CD4-positive, alpha-beta memory T cell (primary cell): ENCODE data around the gene CAMTA1. TPM values are rescaled to one million over a fixed set of nuclear protein-coding genes. Genes with fewer than 3 reads are reported as not detected.

Source experiments
- CTCF ChIA-PET: fragments of 350-600 bp; sonication (Branson Sonifier 250); formaldehyde crosslinking; loops from one replicate; lab custom pipeline; 2021; ENCODE audit warnings: inconsistent platforms; ENCODE audit not compliant: partially characterized antibody; lab: Charles Lee
- POLR2A ChIA-PET: fragments of 350-600 bp; sonication (Branson Sonifier 250); formaldehyde crosslinking; loops from one replicate; lab custom pipeline; 2021; ENCODE audit not compliant: partially characterized antibody; lab: Charles Lee
- DNase-seq, 5 donors: peaks; one replicate each; pipeline versions ENCODE4 v3.0.0 to v3.0.0-alpha.2; 2020 to 2022; ENCODE audit warnings: mixed read lengths in 1 of 5
- H3K27ac ChIP-seq: one replicate; pipeline ENCODE4 v1.7.0; 2013; ENCODE audit warnings: low read depth, low read length
- H3K27me3 ChIP-seq: 2 replicates; pipeline ENCODE4 v1.7.0; 2013; ENCODE audit warnings: mild to moderate bottlenecking, low read length, moderate library complexity; ENCODE audit not compliant: insufficient read depth
- H3K36me3 ChIP-seq: 2 replicates; pipeline ENCODE4 v1.7.0; 2013; ENCODE audit warnings: mild to moderate bottlenecking, low read length, moderate library complexity; ENCODE audit not compliant: insufficient read depth
- H3K4me1 ChIP-seq: 2 replicates; pipeline ENCODE4 v1.7.0; 2013; ENCODE audit warnings: mild to moderate bottlenecking, low read length, moderate library complexity; ENCODE audit not compliant: insufficient read depth
- H3K4me3 ChIP-seq, 2 donors: one replicate each; pipeline ENCODE4 v1.7.0; 2013; ENCODE audit warnings: low read length in 2 of 2, mild to moderate bottlenecking in 1 of 2
- H3K9me3 ChIP-seq, 2 donors: one replicate each; pipeline ENCODE4 v1.7.0; 2013; ENCODE audit warnings: low read length in 2 of 2, control low read depth in 1 of 2; ENCODE audit not compliant: control insufficient read depth in 1 of 2
- H3K27ac Mint-ChIP-seq, 7 donors: one replicate each; pipeline ENCODE4 v1.8.0; 2020 to 2021; ENCODE audit warnings: mixed read lengths in 7 of 7, mild to moderate bottlenecking in 6 of 7, inconsistent platforms in 3 of 7, moderate library complexity in 3 of 7
- H3K27me3 Mint-ChIP-seq, 2 donors: one replicate each; pipeline ENCODE4 v1.8.0; 2020 to 2021; ENCODE audit warnings: mixed read lengths in 2 of 2
- H3K36me3 Mint-ChIP-seq, 2 donors: one replicate each; pipeline ENCODE4 v1.8.0; 2020 to 2021; ENCODE audit warnings: mixed read lengths in 2 of 2, inconsistent platforms in 1 of 2, mild to moderate bottlenecking in 1 of 2
- H3K4me1 Mint-ChIP-seq, 4 donors: one replicate each; pipeline ENCODE4 v1.8.0; 2020 to 2021; ENCODE audit warnings: mixed read lengths in 4 of 4, mild to moderate bottlenecking in 1 of 4
- H3K4me3 Mint-ChIP-seq, 8 donors: one replicate each; pipeline ENCODE4 v1.8.0; 2020 to 2021; ENCODE audit warnings: mixed read lengths in 8 of 8, mild to moderate bottlenecking in 7 of 8, moderate library complexity in 6 of 8, inconsistent platforms in 3 of 8
- H3K9me3 Mint-ChIP-seq, 8 donors: one replicate each; pipeline ENCODE4 v1.8.0; 2020 to 2021; ENCODE audit warnings: mixed read lengths in 8 of 8, mild to moderate bottlenecking in 5 of 8, inconsistent platforms in 3 of 8, moderate library complexity in 1 of 8
- intact Hi-C: fragments of 100-400 bp; cut with micrococcal nuclease; formaldehyde crosslinking; loops from one replicate; pipeline ENCODE4 v1.15.1; 2023
- polyA plus RNA-seq, 2 donors: library from polyadenylated mRNA; unstranded; fragments of 300-500 nt; fragmentation: Illumina TruSeq; gene quantifications; one replicate each; pipeline ENCODE4 v1.2.3, GENCODE V29; 2021
- total RNA-seq, 2 experiments: library from RNA; stranded (reverse); gene quantifications; one replicate each; pipeline ENCODE4 v1.2.3, GENCODE V29; 2021

CAMTA1 gene
- total and polyA plus RNA-seq, 4 experiments from 2014 or later = 39.1 to 118 (median 59.9) TPM

DNA sequence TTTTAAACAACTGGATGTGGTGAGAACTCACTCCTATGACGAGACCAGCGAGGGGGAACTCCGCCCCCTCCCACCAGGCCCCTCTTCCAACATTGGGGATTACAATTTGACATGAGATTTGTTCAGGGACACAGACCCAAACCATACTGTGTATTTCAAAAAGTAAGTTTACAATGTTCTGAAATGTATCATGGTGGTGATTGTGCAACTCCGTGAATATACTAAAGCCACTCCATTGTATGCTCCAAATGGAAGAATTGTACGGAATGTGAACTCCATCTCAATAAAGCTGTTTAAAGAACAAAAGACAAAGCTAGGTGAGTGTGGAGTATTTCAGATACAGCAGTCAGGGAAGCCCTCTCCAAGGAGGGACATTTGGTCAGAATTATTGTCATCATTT is 553.8 kb downstream of the CAMTA1 start:
- no peaks in the 10 kb centered on the region for H3K36me3 Mint-ChIP-seq
- H3K9me3 ChIP-seq = no peaks in the 10 kb centered on the region
- H3K27me3 ChIP-seq = no peaks in the 10 kb centered on the region
- intact Hi-C loops = no loop called here
- ChIA-PET CTCF (no interaction called here), POLR2A (no interaction called here)
- no peaks in the 10 kb centered on the region for H3K36me3 ChIP-seq
- H3K27me3 Mint-ChIP-seq = peaks cover 2 to 5% of the 10 kb centered on the region in 2 donors
- DNase-seq = no peak
- no peak overlapping the region for H3K27ac Mint-ChIP-seq
- no peak overlapping the region for H3K27ac ChIP-seq
- no peak overlapping the region for H3K4me3 ChIP-seq
- peaks cover 0 to 1% (median 0%) of the 10 kb centered on the region in 4 donors for H3K4me1 Mint-ChIP-seq
- H3K4me1 ChIP-seq = no peaks in the 10 kb centered on the region
- H3K9me3 Mint-ChIP-seq = peaks cover 0 to 2% (median 0%) of the 10 kb centered on the region in 8 donors
- no peak overlapping the region for H3K4me3 Mint-ChIP-seq

DNA sequence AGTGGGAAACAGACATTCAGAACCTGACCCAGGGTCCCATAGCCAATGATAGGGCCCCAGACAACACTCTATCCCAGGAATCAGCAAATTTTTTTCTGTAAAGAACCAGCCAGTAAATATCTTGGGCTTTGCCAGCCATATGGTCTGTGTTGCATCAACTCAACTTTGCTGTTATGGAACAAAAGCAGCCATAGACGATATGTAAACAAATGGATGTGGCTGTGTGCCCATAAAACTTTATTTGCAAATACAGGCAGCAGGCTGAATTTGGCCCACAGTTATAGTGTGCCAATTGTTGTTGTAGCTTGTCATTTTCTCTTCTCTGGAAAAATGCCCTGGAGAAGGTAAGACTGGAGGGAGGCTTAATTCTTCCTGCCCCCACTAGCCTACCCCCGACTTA is 554.7 kb downstream of the CAMTA1 start:
- no peak for DNase-seq
- Mint-ChIP-seq H3K4me3 (no peak overlapping the region), H3K9me3 (no peaks in the 10 kb centered on the region), H3K27ac (no peak overlapping the region), H3K27me3 (no peaks in the 10 kb centered on the region), H3K4me1 (no peaks in the 10 kb centered on the region), H3K36me3 (no peaks in the 10 kb centered on the region)
- H3K27ac ChIP-seq = no peak overlapping the region
- no peaks in the 10 kb centered on the region for H3K9me3 ChIP-seq
- H3K4me3 ChIP-seq = no peak overlapping the region
- no peaks in the 10 kb centered on the region for H3K36me3 ChIP-seq
- H3K4me1 ChIP-seq = no peaks in the 10 kb centered on the region
- ChIA-PET POLR2A (no interaction called here), CTCF (no interaction called here)
- no peaks in the 10 kb centered on the region for H3K27me3 ChIP-seq
- intact Hi-C loops = no loop called here

DNA sequence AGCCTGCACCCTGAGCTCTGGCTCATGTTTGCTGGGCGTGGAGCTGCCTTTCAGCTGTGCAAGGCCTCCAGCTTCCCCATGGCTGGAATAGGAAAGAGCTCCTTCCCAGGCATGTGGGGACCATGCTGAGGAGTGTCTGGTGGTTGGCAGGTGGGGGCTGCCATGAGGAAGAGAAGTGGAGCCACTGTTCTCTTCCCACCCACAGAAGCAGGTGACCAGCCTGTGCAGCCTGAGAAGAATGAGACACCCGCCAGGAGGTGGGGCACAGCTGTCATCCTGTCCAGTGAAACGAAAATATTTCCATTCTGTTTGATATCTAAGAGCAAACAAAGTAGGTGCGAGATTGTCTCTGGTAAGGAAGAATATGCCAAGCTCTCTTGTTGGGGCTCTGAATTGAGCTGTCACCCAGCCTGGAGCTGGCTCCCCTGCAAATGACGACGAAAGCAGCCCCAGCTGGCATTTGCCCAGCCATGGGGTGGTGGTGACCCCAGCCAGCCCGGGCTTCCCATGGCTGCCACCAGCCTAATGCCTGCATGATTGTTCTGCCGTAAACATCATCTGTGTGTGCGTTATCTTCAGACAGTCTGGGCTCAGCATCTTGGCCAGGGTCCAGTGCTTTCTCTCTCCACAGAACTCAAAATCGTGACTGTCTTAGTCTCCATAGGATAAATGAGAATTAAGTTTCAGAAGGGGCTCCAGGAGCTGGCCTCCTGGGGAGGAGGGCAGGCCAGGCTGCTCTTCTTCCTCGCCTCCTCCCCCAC is 556.1 kb downstream of the CAMTA1 start:
- Mint-ChIP-seq H3K4me1 (no peaks in the 10 kb centered on the region), H3K4me3 (no peak overlapping the region), H3K27me3 (peaks cover 0 to 2% of the 10 kb centered on the region in 2 donors), H3K36me3 (no peaks in the 10 kb centered on the region), H3K27ac (no peak overlapping the region), H3K9me3 (no peaks in the 10 kb centered on the region)
- CTCF ChIA-PET = no interaction called here
- no peaks in the 10 kb centered on the region for H3K9me3 ChIP-seq
- POLR2A ChIA-PET = no interaction called here
- H3K27ac ChIP-seq = no peak overlapping the region
- DNase-seq = no peak
- intact Hi-C loops = no loop called here
- no peaks in the 10 kb centered on the region for H3K4me1 ChIP-seq
- H3K27me3 ChIP-seq = no peaks in the 10 kb centered on the region
- H3K36me3 ChIP-seq = no peaks in the 10 kb centered on the region
- H3K4me3 ChIP-seq = no peak overlapping the region

DNA sequence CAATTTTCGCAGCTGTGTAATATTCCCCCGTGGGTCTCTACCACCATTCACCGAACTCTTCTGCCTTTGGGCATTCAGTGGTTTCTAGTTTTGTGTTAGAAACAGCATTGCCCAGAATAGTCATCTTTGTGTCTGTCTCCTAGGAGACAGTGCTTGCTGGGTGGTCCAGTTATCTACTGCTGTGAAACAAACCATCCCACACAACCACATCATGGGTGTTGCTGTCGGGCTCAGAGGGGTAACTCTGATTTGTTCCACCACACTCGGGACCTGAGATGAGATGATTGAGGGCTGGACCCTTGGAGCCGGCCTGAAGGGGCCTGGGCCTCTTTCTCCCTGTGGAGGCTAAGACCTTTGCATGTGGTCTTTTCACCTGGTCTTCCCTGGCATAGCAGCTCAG is 558.6 kb downstream of the CAMTA1 start:
- Histone ChIP-seq H3K9me3 (no peaks in the 10 kb centered on the region), H3K27me3 (no peaks in the 10 kb centered on the region), H3K4me1 (no peaks in the 10 kb centered on the region), H3K27ac (no peak overlapping the region), H3K4me3 (no peak overlapping the region), H3K36me3 (no peaks in the 10 kb centered on the region)
- Mint-ChIP-seq H3K36me3 (no peaks in the 10 kb centered on the region), H3K4me1 (no peaks in the 10 kb centered on the region), H3K27ac (no peak overlapping the region), H3K27me3 (peaks cover 1 to 2% of the 10 kb centered on the region in 2 donors), H3K4me3 (no peak overlapping the region), H3K9me3 (no peaks in the 10 kb centered on the region)
- DNase-seq = no peak
- ChIA-PET CTCF (no interaction called here), POLR2A (no interaction called here)
- intact Hi-C loops = no loop called here

DNA sequence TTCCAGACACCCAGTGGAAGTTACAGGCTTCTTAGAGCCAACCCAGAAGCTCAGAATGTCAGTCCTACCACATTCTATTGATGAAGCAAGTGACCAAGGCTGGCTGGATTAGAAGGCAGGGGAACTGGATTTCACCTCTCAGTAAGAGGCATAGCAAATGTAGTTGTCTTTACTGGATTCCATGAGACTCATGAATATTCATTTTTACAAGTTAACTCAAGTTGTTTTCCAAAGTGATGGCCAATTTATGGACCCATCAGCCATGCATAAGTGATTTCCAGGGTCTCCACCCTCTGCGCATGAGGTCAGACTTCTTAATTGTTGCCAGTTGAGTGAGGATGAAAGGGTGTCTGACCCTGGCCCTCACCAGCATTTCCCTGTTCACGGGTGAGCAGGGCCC is 559.0 kb downstream of the CAMTA1 start:
- POLR2A ChIA-PET = no interaction called here
- Mint-ChIP-seq H3K4me3 (no peak overlapping the region), H3K9me3 (no peaks in the 10 kb centered on the region), H3K27me3 (peaks cover 1 to 2% of the 10 kb centered on the region in 2 donors), H3K4me1 (no peaks in the 10 kb centered on the region), H3K36me3 (no peaks in the 10 kb centered on the region), H3K27ac (no peak overlapping the region)
- intact Hi-C loops = no loop called here
- Histone ChIP-seq H3K27ac (no peak overlapping the region), H3K36me3 (no peaks in the 10 kb centered on the region), H3K4me3 (no peak overlapping the region), H3K4me1 (no peaks in the 10 kb centered on the region), H3K9me3 (no peaks in the 10 kb centered on the region), H3K27me3 (no peaks in the 10 kb centered on the region)
- no peak for DNase-seq
- CTCF ChIA-PET = no interaction called here

DNA sequence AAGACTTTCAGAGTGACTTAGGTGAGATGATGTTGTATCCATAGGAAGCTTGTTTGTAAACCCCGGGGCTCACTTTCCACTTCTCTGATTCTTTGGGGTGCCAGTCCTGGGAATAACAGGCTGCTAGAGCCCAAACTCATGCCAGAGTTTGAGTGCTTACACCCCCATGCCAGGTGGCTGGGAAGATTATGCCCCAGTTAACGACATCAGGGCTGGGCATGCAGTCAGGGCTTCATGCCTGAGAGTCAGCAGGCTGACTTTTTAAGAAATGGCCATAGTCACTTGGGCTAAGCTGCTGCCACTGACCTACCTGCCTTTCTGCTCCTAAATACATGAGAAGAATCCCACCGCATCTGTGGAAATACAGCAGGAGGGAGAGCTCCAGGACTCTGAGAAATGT is 560.3 kb downstream of the CAMTA1 start:
- H3K4me1 ChIP-seq = no peaks in the 10 kb centered on the region
- H3K36me3 Mint-ChIP-seq = no peaks in the 10 kb centered on the region
- H3K27ac Mint-ChIP-seq = no peak overlapping the region
- no peaks in the 10 kb centered on the region for H3K9me3 Mint-ChIP-seq
- peaks cover 1 to 7% of the 10 kb centered on the region in 2 donors for H3K27me3 Mint-ChIP-seq
- no peak overlapping the region for H3K4me3 Mint-ChIP-seq
- ChIA-PET POLR2A (no interaction called here), CTCF (no interaction called here)
- no peaks in the 10 kb centered on the region for H3K4me1 Mint-ChIP-seq
- no peaks in the 10 kb centered on the region for H3K27me3 ChIP-seq
- no peak overlapping the region for H3K4me3 ChIP-seq
- H3K27ac ChIP-seq = no peak overlapping the region
- intact Hi-C loops = no loop called here
- no peaks in the 10 kb centered on the region for H3K36me3 ChIP-seq
- no peaks in the 10 kb centered on the region for H3K9me3 ChIP-seq
- no peak for DNase-seq

DNA sequence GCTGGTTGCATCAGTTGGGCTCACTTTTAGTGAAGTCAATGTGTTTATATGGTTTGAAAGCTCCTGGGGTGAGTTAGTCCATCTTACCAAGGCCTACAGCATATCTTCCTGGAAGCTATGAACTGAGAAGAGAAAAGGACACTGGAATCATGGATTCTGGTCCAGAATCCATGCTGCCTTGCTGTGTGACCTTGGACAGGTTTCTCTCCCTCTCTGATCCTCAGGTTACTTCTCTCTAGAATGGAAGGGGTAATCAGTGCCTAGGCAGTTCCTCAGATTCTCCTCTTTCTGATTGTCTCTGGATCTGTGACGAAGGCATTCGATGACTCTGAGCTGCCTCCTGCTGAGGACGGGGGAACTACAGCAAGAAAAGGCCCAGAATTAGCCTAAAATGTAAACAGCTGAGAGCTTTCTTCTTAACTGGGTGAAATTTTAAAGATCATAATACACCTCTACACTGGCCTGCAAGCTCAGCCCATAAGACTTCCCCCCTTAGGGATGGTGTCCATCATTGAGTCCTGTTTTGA is 560.9 kb downstream of the CAMTA1 start:
- no peak overlapping the region for H3K4me3 Mint-ChIP-seq
- H3K4me1 Mint-ChIP-seq = no peaks in the 10 kb centered on the region
- Histone ChIP-seq H3K27ac (no peak overlapping the region), H3K36me3 (no peaks in the 10 kb centered on the region), H3K9me3 (no peaks in the 10 kb centered on the region), H3K4me1 (no peaks in the 10 kb centered on the region), H3K27me3 (no peaks in the 10 kb centered on the region), H3K4me3 (no peak overlapping the region)
- intact Hi-C loops = no loop called here
- CTCF ChIA-PET = no interaction called here
- no peaks in the 10 kb centered on the region for H3K9me3 Mint-ChIP-seq
- DNase-seq = no peak
- no peak overlapping the region for H3K27ac Mint-ChIP-seq
- H3K36me3 Mint-ChIP-seq = no peaks in the 10 kb centered on the region
- POLR2A ChIA-PET = no interaction called here
- peaks cover 1 to 7% of the 10 kb centered on the region in 2 donors for H3K27me3 Mint-ChIP-seq
